CD14-positive monocyte (primary cell): ENCODE measurements around the gene IL11RA. TPM values are rescaled to one million over a fixed set of nuclear protein-coding genes. Genes with fewer than 3 reads are reported as not detected.
"Not testable (repeated sequence)": the region's sequence is repeated elsewhere in the genome, so short reads cannot be mapped to it uniquely, and the experiment has no call there.

Experiments
- DNase-seq, 3 donors: peaks; one replicate each; pipeline ENCODE4 v3.0.0-alpha.2; 2011 to 2022
- H2AFZ ChIP-seq: 2 replicates; pipeline ENCODE4 v1.6.0; 2012; ENCODE audit warnings: mild to moderate bottlenecking, low read depth, low read length, inconsistent platforms; ENCODE audit not compliant: insufficient read depth, poor library complexity, severe bottlenecking
- H3K27ac ChIP-seq, 2 donors: 1 replicate in 1 of 2; 2 replicates in 1 of 2; pipeline ENCODE4 v1.5.1; 2012 to 2013; ENCODE audit warnings: low read length in 2 of 2, control low read depth in 1 of 2, inconsistent platforms in 1 of 2, low read depth in 1 of 2, mild to moderate bottlenecking in 1 of 2
- H3K27me3 ChIP-seq, 2 donors: one replicate each; pipeline versions ENCODE4 v1.6.0 to v1.6.1; 2011 to 2013; ENCODE audit warnings: low read length in 2 of 2; ENCODE audit not compliant: control insufficient read depth in 2 of 2, insufficient read depth in 2 of 2
- H3K36me3 ChIP-seq, 2 donors: replicated peaks in 1 of 2; 1 replicate in 1 of 2; 2 replicates in 1 of 2; pipeline versions ENCODE4 v1.5.1 to v1.6.1; 2012 to 2013; ENCODE audit warnings: low read length in 2 of 2, control low read depth in 1 of 2, inconsistent platforms in 1 of 2, mild to moderate bottlenecking in 1 of 2; ENCODE audit not compliant: insufficient read depth in 2 of 2, control insufficient read depth in 1 of 2
- H3K4me1 ChIP-seq, 2 donors: 1 replicate in 1 of 2; 2 replicates in 1 of 2; pipeline versions ENCODE4 v1.5.1 to v1.6.1; 2012 to 2013; ENCODE audit warnings: low read length in 2 of 2, control low read depth in 1 of 2, inconsistent platforms in 1 of 2, mild to moderate bottlenecking in 1 of 2, moderate library complexity in 1 of 2; ENCODE audit not compliant: insufficient read depth in 2 of 2, control insufficient read depth in 1 of 2
- H3K4me2 ChIP-seq: replicated peaks from 2 replicates; pipeline ENCODE3; 2012; ENCODE audit warnings: low read length, moderate library complexity, mild to moderate bottlenecking; ENCODE audit not compliant: poor library complexity, severe bottlenecking; ENCODE audit errors: extremely low read depth
- H3K4me3 ChIP-seq, 3 experiments: fragments of 200-600 bp in 1 of 3; sonication (generic) in 1 of 3; replicated peaks in 1 of 3; 1 replicate in 2 of 3; 2 replicates in 1 of 3; pipeline ENCODE4 v1.5.1; 2011 to 2013; ENCODE audit warnings: low read length in 3 of 3, mild to moderate bottlenecking in 3 of 3, control low read depth in 2 of 3, low read depth in 2 of 3, inconsistent platforms in 1 of 3, moderate library complexity in 1 of 3
- H3K79me2 ChIP-seq: 2 replicates; pipeline ENCODE4 v1.6.0; 2012; ENCODE audit warnings: mild to moderate bottlenecking, control low read depth, inconsistent platforms, low read length, moderate library complexity; ENCODE audit not compliant: insufficient read depth
- H3K9ac ChIP-seq: 2 replicates; pipeline ENCODE4 v1.6.0; 2017; ENCODE audit warnings: low read length, mild to moderate bottlenecking; ENCODE audit not compliant: insufficient read depth, poor library complexity, severe bottlenecking
- H3K9me3 ChIP-seq, 2 donors: replicated peaks in 1 of 2; 1 replicate in 1 of 2; 2 replicates in 1 of 2; pipeline versions ENCODE4 v1.5.1 to v1.6.1; 2012 to 2013; ENCODE audit warnings: low read length in 2 of 2, control low read depth in 1 of 2; ENCODE audit not compliant: control insufficient read depth in 1 of 2, insufficient read depth in 1 of 2
- H4K20me1 ChIP-seq: 2 replicates; pipeline ENCODE4 v1.6.0; 2012; ENCODE audit warnings: mild to moderate bottlenecking, low read length, control low read depth, moderate library complexity; ENCODE audit not compliant: insufficient read depth
- H3K27ac Mint-ChIP-seq, 7 donors: one replicate each; pipeline ENCODE4 v1.8.0; 2020; ENCODE audit warnings: mild to moderate bottlenecking in 7 of 7, mixed read lengths in 7 of 7, moderate library complexity in 6 of 7, inconsistent platforms in 2 of 7
- H3K27me3 Mint-ChIP-seq, 3 donors: one replicate each; pipeline ENCODE4 v1.8.0; 2021 to 2022; ENCODE audit warnings: low read depth in 3 of 3, mild to moderate bottlenecking in 3 of 3, mixed read lengths in 3 of 3, moderate library complexity in 3 of 3, inconsistent platforms in 1 of 3
- H3K36me3 Mint-ChIP-seq, 2 donors: one replicate each; pipeline ENCODE4 v1.8.0; 2020; ENCODE audit warnings: mixed read lengths in 2 of 2, inconsistent platforms in 1 of 2, mild to moderate bottlenecking in 1 of 2
- H3K4me1 Mint-ChIP-seq: one replicate; pipeline ENCODE4 v1.8.0; 2020; ENCODE audit warnings: mild to moderate bottlenecking, mixed read lengths
- H3K4me3 Mint-ChIP-seq, 2 donors: one replicate each; pipeline ENCODE4 v1.8.0; 2020; ENCODE audit warnings: mild to moderate bottlenecking in 2 of 2, mixed read lengths in 2 of 2, moderate library complexity in 1 of 2
- H3K9me3 Mint-ChIP-seq, 7 donors: one replicate each; pipeline ENCODE4 v1.8.0; 2020 to 2022; ENCODE audit warnings: mixed read lengths in 7 of 7, mild to moderate bottlenecking in 6 of 7, moderate library complexity in 6 of 7, inconsistent platforms in 2 of 7
- WGBS: methylation state at CpG from one replicate; pipeline ENCODE4 v1.1.5; 2013; ENCODE audit warnings: missing lambda C conversion rate; ENCODE audit not compliant: insufficient coverage; 5-methylcytosine and 5-hydroxymethylcytosine counted together
- intact Hi-C, 2 donors: fragments of 100-400 bp; cut with micrococcal nuclease; formaldehyde crosslinking; loops; one replicate each; pipeline versions ENCODE4 v1.15.0 to v1.15.1; 2023
- polyA plus RNA-seq, 3 donors: library from polyadenylated mRNA; depleted of rRNA in 1 of 3; unstranded in 2 of 3; stranded (reverse) in 1 of 3; fragments of 300-500 nt in 2 of 3; fragments of >200 nt in 1 of 3; fragmentation: Illumina TruSeq in 2 of 3; gene quantifications; 1 replicate in 2 of 3; 2 replicates in 1 of 3; pipeline ENCODE4 v1.2.3, GENCODE V29; 2012 to 2021
- TF ChIP-seq, protein P1 (sequence below): fragments of 200-600 bp; IDR thresholded peaks from one replicate; pipeline ENCODE4 v1.8.0; 2022; ENCODE audit warnings: antibody characterized with exemption, mild to moderate bottlenecking

The IL11RA gene
- polyA plus RNA-seq, 3 donors = 2.8 to 39.1 (median 4.1) TPM

DNA sequence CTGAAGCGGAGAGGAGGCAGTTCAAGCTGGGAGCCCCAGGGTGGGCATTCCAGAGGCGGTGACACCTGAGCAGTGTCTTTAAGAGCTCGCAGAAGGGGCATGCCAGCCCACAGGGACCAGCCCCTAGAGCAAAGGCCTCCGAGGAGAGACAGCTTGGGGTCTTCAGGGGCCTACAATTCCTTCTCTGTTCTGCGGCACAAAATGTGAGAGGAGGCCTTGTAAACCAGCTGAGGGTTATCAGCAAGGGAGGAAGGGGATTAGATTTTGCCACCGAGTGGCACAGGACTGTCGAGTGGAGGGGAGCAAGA is 13.9 kb upstream of the IL11RA start:
- peaks cover 10 to 14% of the 10 kb centered on the region in 2 donors for H3K36me3 Mint-ChIP-seq
- H3K27me3 ChIP-seq = no peaks in the 10 kb centered on the region
- H2AFZ ChIP-seq = peak overlapping the region; percentile 97
- 5% methylated on average over 4 of the region's 7 CpGs for WGBS
- peaks cover 0 to 13% of the 10 kb centered on the region in 2 donors for H3K36me3 ChIP-seq
- peak overlapping the region; percentile 77 to 92 for H3K27ac ChIP-seq
- no peak for DNase-seq
- peaks cover 0 to 2% (median 1%) of the 10 kb centered on the region in 3 donors for H3K27me3 Mint-ChIP-seq
- H3K79me2 ChIP-seq = peaks cover 15% of the 10 kb centered on the region
- no peaks in the 10 kb centered on the region for H4K20me1 ChIP-seq
- peaks cover 0 to 2% (median 0%) of the 10 kb centered on the region in 7 donors for H3K9me3 Mint-ChIP-seq
- TF ChIP-seq, protein P1, sequence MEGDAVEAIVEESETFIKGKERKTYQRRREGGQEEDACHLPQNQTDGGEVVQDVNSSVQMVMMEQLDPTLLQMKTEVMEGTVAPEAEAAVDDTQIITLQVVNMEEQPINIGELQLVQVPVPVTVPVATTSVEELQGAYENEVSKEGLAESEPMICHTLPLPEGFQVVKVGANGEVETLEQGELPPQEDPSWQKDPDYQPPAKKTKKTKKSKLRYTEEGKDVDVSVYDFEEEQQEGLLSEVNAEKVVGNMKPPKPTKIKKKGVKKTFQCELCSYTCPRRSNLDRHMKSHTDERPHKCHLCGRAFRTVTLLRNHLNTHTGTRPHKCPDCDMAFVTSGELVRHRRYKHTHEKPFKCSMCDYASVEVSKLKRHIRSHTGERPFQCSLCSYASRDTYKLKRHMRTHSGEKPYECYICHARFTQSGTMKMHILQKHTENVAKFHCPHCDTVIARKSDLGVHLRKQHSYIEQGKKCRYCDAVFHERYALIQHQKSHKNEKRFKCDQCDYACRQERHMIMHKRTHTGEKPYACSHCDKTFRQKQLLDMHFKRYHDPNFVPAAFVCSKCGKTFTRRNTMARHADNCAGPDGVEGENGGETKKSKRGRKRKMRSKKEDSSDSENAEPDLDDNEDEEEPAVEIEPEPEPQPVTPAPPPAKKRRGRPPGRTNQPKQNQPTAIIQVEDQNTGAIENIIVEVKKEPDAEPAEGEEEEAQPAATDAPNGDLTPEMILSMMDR = no peak
- peak overlapping the region; percentile 90 to 96 (median 92) for H3K27ac Mint-ChIP-seq
- peak overlapping the region; percentile 94 for H3K4me2 ChIP-seq
- peak overlapping the region; percentile 82 to 91 for H3K4me3 Mint-ChIP-seq
- peak overlapping the region; percentile 69 to 91 (median 86) for H3K4me3 ChIP-seq
- peak overlapping the region; percentile 77 for H3K9ac ChIP-seq
- no peaks in the 10 kb centered on the region for H3K9me3 ChIP-seq
- H3K4me1 Mint-ChIP-seq = peaks cover 34% of the 10 kb centered on the region
- intact Hi-C loops = loop anchor here in 1 of 2 donors (5.0 kb wide), 1 partner anchor 36 kb away; no protein-coding TSS in a partner anchor
- H3K4me1 ChIP-seq = peaks cover 28 to 34% of the 10 kb centered on the region in 2 donors

DNA sequence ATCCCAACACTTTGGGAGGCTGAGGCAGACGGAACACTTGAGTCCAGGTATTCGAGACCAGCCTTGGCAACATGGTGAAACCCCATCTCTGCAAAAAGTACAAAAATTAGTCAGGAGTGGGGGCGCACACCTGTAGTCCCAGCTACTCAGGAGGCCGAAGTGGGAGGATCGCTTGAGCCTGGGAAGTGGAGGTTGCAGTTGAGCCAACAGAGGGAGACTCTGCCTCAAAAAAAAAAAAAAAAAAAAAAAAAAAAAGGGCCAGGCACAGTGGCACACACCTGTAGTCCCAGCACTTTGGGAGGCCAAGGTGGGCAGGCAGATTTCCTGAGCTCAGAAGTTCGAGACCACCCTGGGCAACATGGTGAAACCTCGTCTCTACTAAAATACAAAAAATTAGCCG is 12.7 kb upstream of the IL11RA start:
- intact Hi-C loops = loop anchor here in 1 of 2 donors (5.0 kb wide), 1 partner anchor 37 kb away; no protein-coding TSS in a partner anchor
- Histone ChIP-seq H3K36me3 (peaks cover 0 to 13% of the 10 kb centered on the region in 2 donors), H3K79me2 (peaks cover 15% of the 10 kb centered on the region), H3K4me1 (peaks cover 28 to 34% of the 10 kb centered on the region in 2 donors)
- H3K4me3 ChIP-seq, H3K27me3 ChIP-seq, H2AFZ ChIP-seq, H3K4me3 Mint-ChIP-seq, H4K20me1 ChIP-seq, H3K9me3 Mint-ChIP-seq, H3K4me2 ChIP-seq, H3K9ac ChIP-seq, H3K27ac ChIP-seq, H3K9me3 ChIP-seq, DNase-seq, H3K27me3 Mint-ChIP-seq: not testable (repeated sequence)
- peak overlapping the region in 1 of 7 donors; percentile 2 for H3K27ac Mint-ChIP-seq
- H3K4me1 Mint-ChIP-seq = peaks cover 31% of the 10 kb centered on the region
- 67% methylated on average over 3 of the region's 8 CpGs for WGBS
- H3K36me3 Mint-ChIP-seq = peaks cover 10 to 14% of the 10 kb centered on the region in 2 donors
